ENCODE measurements around the gene ASCC3.
"Not testable (repeated sequence)": the region's sequence is repeated elsewhere in the genome, so short reads cannot be mapped to it uniquely, and the experiment has no call there.

Gene ASCC3

DNA sequence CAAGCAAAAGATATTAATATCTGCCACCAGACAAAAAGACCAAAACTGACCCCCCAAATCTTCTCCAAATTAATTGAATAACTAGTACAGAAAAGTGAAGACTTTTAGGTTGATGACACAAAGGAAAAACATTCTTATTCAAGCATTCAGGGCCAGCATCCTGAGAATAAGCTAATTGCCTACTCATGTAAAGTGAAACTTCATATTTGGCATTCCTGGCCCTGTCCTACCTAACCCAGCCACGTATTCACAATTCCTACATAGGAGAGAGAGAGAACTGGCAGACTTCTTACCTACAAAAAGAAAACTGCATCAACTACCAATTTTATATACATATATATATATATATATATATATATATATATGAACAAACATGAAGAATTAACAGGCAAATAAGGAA lies 4.9 kb upstream of the ASCC3 start:
- DNase-seq: peak; percentile 35

GRCh38 chr6:100883347-100883746 lies 2.2 kb upstream of the ASCC3 start:
- no peak for DNase-seq

DNA sequence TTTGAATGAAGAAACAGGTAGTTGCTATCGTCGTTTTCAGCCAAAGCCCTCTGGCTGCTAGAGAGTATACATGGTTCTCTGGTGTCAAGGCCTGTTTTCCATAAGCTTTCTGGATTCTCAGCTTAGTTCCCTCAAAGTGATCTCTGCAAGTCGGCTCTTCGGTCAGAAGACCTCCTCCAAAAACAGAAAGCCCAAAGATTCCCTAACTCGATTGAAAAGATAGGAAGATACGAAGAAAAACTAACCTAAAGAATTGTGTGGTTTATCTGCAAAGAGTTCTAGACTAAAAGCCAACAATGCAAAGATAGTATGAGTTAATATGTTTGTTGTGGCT lies 545 bp upstream of the ASCC3 start:
- DNase-seq: peak; percentile 8

- peak; percentile 29 for DNase-seq
Observed at GRCh38 chr6:100880149-100880852, 828 bp downstream of the ASCC3 start.

DNA sequence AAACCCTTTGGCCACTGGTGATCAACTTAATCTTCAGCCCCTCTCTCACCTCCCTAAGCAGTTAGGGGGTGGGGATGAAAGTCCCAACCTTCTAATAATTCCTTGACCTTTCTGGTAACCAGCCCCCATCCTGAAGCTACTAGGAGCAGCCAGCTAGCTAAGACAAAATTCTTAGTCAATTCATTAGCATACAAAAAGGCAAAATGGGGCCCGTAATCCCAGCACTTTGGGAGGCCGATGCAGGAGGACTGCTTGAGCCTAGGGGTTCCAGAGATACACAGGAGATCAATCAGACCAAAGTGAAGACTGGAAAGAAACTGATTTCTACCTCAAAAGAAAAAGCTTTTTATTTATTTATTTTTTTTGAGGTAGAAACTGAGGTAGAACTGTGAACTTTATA lies 1.8 kb downstream of the ASCC3 start:
- DNase-seq: no peak

DNA sequence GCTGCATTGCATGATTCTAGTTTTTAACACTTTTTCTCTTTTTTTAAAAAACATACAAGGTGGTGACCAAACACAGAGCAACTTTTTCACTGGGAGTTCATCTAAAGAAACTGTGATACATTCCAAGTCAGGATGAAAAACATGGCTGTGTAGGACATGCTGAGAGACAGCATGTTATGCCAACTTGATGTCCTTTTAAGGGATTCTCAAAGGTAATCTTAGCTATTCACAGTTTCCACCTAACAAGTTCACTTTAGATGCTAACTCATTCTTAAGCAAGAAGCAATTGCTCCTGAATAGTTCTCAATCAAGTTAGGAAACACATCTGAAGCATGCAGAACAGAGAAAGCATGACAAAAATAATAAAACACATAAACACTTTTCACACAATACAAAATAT lies 3.3 kb downstream of the ASCC3 start:
- no peak for DNase-seq

DNA sequence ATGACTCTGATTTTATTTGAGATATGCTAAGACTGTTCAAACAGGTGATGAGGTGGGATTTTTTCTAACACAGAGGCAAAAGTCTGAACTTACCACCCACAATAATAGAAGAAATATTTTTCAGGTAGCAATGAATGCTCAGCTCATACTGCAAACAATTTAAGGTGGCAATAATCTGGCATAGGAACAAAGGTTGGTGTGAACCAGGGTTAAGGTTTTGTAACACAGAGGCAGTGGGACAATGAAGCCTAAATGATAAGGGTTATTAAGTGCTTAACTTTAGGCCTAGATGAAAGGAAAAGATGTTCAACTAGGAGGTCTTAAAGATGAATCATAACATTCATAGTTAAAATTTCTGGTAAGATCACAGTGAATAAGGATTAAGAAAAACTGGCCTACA lies 4.9 kb downstream of the ASCC3 start:
- DNase-seq: no peak

GRCh38 chr6:100865525-100865924 lies 15.6 kb downstream of the ASCC3 start:
- DNase-seq: no peak

DNA sequence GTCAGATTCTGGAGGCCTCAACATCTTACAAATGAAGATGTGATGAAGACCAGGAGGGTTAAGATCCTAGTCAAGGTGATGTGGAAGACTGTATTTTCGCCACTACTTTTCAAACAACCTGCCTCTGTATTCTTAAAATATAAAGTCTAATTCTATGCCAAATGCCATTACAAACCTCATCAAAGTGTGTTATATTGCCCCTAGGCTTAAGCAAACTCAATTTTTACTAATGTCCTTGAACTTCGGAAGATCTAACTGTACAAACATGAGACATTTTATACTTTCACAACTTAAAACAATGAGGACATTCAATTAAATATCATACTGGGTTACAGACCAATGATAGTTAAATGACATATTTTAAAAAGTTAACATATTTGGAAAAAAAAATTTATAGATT lies 19.1 kb downstream of the ASCC3 start:
- DNase-seq: no peak

- no peak for DNase-seq
Observed at GRCh38 chr6:100856146-100856545, 25.0 kb downstream of the ASCC3 start.

- no peak for DNase-seq
Observed at GRCh38 chr6:100851819-100852218, 29.3 kb downstream of the ASCC3 start.

- DNase-seq: no peak
Observed at GRCh38 chr6:100850174-100850573, 31.0 kb downstream of the ASCC3 start.

DNA sequence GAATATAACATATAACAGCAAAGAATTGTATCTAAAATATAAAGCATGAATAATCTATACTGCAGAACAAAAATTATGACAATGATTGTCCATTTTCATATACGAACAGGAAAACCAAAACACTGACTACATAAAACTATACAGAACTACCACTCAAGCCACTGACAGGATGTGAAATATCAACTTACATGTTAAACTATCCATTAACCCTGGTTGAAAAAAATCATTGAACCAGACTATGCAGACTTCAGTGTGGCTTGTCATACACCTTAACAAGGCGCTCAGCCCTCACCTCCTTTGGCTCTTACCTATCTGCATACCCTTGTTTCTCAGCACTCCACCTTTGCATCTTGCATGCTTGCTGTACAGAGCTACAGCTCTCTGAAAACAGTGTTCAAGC lies 34.9 kb downstream of the ASCC3 start:
- no peak for DNase-seq

- DNase-seq: no peak
Observed at GRCh38 chr6:100845676-100846075, 35.5 kb downstream of the ASCC3 start.

DNA sequence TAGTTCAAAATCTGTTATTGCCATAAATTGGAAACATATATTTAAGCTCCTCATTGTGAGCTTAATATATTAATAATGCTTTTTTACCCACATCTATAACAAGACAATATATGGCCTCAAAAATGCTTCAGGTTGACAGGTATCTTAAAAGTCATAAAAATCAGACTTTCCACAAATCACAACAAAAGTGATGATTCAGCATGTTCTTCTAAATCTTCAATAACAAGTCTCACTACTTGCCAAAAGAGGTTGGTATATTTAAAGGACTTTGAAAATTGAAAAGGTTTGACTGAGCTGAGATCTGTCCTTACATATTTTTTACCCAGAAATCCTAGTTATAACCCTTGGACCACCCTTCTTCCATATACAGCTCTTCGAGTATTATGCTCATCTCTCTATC lies 41.7 kb downstream of the ASCC3 start:
- DNase-seq: no peak

GRCh38 chr6:100838011-100838410 lies 43.1 kb downstream of the ASCC3 start:
- DNase-seq: no peak

DNA sequence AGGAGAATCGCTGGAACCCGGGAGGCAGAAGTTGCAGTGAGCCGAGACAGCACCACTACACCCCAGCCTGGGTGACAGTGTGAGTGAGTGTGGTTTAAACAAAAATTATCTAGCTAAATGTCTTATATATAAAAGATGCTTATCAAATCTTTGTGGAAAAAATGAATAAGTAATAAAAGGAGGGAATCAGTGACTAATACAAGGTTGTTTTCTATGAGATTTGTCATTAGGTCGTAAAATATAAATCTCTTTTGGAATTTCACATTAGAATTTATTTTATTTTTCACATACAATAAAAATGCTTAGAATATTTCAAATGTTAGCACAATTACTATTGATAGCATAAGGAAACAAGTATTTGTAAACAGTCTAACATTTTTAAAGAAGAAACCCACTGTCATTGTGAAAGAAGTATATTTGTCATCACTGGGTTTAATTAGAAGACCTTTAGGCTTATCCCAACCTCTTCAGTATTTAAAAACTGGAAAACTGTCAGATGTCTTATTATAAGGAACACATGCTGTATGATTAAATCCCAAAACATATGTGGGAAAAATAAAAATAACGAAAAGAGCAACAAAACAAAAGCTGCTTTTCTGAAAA lies 47.1 kb downstream of the ASCC3 start:
- peak; percentile 35 for DNase-seq

GRCh38 chr6:100829077-100829595 lies 52.0 kb downstream of the ASCC3 start:
- not testable (repeated sequence) for DNase-seq

- no peak for DNase-seq
Observed at GRCh38 chr6:100823041-100823440, 58.1 kb downstream of the ASCC3 start.

GRCh38 chr6:100818066-100818465 lies 63.1 kb downstream of the ASCC3 start:
- DNase-seq: no peak

GRCh38 chr6:100810015-100810414 lies 71.1 kb downstream of the ASCC3 start:
- no peak for DNase-seq

DNA sequence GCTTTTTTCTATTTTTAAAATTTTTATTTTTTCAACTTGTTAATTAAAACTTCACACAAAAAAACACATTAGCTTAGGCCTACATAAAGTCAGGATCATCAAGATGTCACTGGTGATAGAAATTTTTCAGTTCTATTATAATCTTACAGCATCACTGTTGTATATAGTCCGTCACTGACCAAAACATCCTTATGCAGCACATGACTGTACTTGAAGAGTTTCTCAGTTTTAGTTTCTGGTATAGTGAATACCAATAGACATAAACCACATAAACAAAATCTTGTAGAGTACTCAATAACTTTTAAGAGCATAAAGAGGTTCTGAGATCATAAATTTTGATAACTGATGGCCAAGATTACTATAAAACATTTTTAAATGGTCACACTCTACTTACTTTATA lies 71.8 kb downstream of the ASCC3 start:
- DNase-seq: no peak

DNA sequence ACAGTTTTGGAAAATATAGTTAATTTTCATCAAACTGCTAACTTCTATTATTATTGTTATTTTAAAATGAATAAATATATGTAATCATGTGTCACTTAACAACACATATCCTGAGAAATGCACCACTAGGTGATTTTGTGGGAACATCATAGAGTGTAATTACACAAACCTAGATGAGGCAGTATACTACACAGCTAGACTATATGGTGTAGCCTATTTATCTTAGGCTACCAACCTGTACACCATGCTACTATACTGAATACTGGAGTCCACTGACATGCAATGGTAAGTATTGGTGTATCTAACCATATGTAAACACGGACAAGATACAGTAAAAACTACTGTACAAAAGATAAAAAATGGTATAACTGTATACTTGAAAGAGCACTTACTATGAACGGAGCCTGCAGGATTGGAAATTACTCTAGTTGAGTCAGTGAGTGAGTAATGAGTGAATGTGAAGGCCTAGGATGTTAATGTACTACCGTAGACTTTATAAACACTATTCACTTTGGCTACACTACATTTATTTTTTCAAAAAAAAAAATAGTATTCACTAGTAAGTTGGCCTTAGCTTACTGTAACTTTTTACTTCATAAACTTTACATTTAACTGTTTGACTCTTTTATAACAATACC lies 72.4 kb downstream of the ASCC3 start:
- peak; percentile 81 for DNase-seq

- no peak for DNase-seq
Observed at GRCh38 chr6:100806296-100806695, 74.8 kb downstream of the ASCC3 start.

Measured in HCEC 1CT (cell line).